Renal cortical epithelial cell (primary cell): ENCODE data around the gene GOSR1. TPM values are rescaled to one million over a fixed set of nuclear protein-coding genes. Genes with fewer than 3 reads are reported as not detected.
"Not testable (repeated sequence)": the region's sequence is repeated elsewhere in the genome, so short reads cannot be mapped to it uniquely, and the experiment has no call there.

Source experiments
- DNase-seq: peaks from one replicate; pipeline ENCODE4 v3.0.0-alpha.2; 2011; ENCODE audit warnings: low read depth
- total RNA-seq: library from RNA; depleted of rRNA; stranded (reverse); fragments of >200 nt; gene quantifications from 2 replicates; pipeline ENCODE4 v1.2.3, GENCODE V29; 2014

Gene GOSR1
- total RNA-seq, 1 donor from 2014 or later = 83.4 TPM

GRCh38 chr17:30575648-30576325 lies 98.6 kb downstream of the GOSR1 start:
- DNase-seq = not testable (repeated sequence)

DNA sequence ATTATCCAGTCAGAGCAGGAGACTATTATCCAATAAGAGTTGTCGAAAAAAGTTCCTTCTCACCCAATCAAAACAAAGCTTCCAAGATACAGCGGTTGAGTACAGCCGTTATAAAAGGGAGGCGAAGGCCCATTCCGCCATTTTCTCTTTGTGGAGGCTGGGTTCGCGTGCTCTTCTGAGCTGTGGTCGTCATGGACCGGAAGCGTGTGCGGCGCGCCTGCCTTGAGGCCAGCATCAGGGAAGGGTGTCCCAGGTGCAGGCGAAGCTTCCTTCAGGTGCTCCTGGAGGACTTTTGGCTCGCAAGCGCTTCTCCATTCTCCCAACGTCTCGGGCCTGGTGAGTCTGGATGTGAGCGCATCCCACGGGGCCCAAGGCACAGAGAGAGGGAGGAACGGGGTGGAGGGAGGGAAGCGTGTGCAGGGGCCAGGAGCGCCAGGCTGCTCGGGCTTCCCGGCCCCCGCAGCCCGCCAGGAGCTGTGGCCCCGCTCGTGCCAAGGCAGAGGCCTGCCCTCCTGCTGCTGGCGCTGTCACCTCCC lies 99.2 kb downstream of the GOSR1 start:
- no peak for DNase-seq

Other genes with a start within 250 kb of the GOSR1 start
- under 0.01 TPM in 2 replicates for gene SLC6A4, start 241.7 kb upstream of the GOSR1 start, total RNA-seq
- gene BLMH, start 185.5 kb upstream of the GOSR1 start, total RNA-seq = 16.5 and 42.1 TPM in 2 replicates
- not detected in 2 replicates for gene TMIGD1, start 143.4 kb upstream of the GOSR1 start, total RNA-seq
- 169 and 332 TPM in 2 replicates for gene CPD, start 98.5 kb upstream of the GOSR1 start, total RNA-seq